Muscle layer of colon (tissue), 2 donors: Measurements from ENCODE around the gene OLA1.
A peak's percentile ranks its signal among the peaks of the same experiment; 100 is the strongest.
"Not testable (repeated sequence)": the region's sequence is repeated elsewhere in the genome, so short reads cannot be mapped to it uniquely, and the experiment has no call there.

Experiments used
- H3K27ac ChIP-seq: one replicate; pipeline ENCODE4 v1.7.0; 2013; ENCODE audit warnings: low read depth, mild to moderate bottlenecking, low read length, moderate library complexity
- H3K27me3 ChIP-seq, 2 donors: one replicate each; pipeline ENCODE4 v1.7.0; 2013; ENCODE audit warnings: low read length in 2 of 2, mild to moderate bottlenecking in 2 of 2; ENCODE audit not compliant: insufficient read depth in 2 of 2, control insufficient read depth in 1 of 2
- H3K36me3 ChIP-seq: one replicate; pipeline ENCODE4 v1.7.0; 2013; ENCODE audit warnings: mild to moderate bottlenecking, low read length; ENCODE audit not compliant: insufficient read depth
- H3K4me1 ChIP-seq: one replicate; pipeline ENCODE4 v1.7.0; 2013; ENCODE audit warnings: mild to moderate bottlenecking, low read length; ENCODE audit not compliant: insufficient read depth
- H3K4me3 ChIP-seq, 2 donors: one replicate each; pipeline ENCODE4 v1.7.0; 2013; ENCODE audit warnings: low read length in 2 of 2, low read depth in 1 of 2, mild to moderate bottlenecking in 1 of 2, moderate library complexity in 1 of 2
- H3K9ac ChIP-seq: one replicate; pipeline ENCODE4 v1.7.0; 2013; ENCODE audit warnings: low read length
- H3K9me3 ChIP-seq: one replicate; pipeline ENCODE4 v1.7.0; 2013; ENCODE audit warnings: mild to moderate bottlenecking, low read length
- donor health status: abdominal sarcoma.
- donor health status: Adenocarcinoma of cecum.

Gene OLA1

GRCh38 chr2:174247474-174248186, 702 bp downstream of the OLA1 start:
- Histone ChIP-seq H3K4me1 (peaks cover 4% of the 10 kb centered on the region), H3K9me3 (no peaks in the 10 kb centered on the region), H3K9ac (peak overlapping the region; percentile 59), H3K36me3 (no peaks in the 10 kb centered on the region), H3K4me3 (peak overlapping the region; percentile 63 to 80), H3K27ac (peak overlapping the region; percentile 78), H3K27me3 (no peaks in the 10 kb centered on the region)

- Histone ChIP-seq H3K27ac (no peak overlapping the region), H3K9me3 (no peaks in the 10 kb centered on the region), H3K4me3 (no peak overlapping the region), H3K9ac (no peak overlapping the region), H3K27me3 (no peaks in the 10 kb centered on the region), H3K4me1 (peaks cover 4% of the 10 kb centered on the region), H3K36me3 (no peaks in the 10 kb centered on the region)
These were observed 1.4 kb downstream of the OLA1 start for GRCh38 chr2:174246944-174247381.

- H3K4me1 ChIP-seq, H3K27me3 ChIP-seq, H3K27ac ChIP-seq, H3K9me3 ChIP-seq, H3K36me3 ChIP-seq, H3K9ac ChIP-seq, H3K4me3 ChIP-seq: not testable (repeated sequence)
These were observed 2.7 kb downstream of the OLA1 start for GRCh38 chr2:174245628-174246027.

- Histone ChIP-seq H3K4me3 (no peak overlapping the region), H3K9ac (no peak overlapping the region), H3K27me3 (no peaks in the 10 kb centered on the region), H3K9me3 (no peaks in the 10 kb centered on the region), H3K27ac (no peak overlapping the region), H3K4me1 (peaks cover 4% of the 10 kb centered on the region), H3K36me3 (no peaks in the 10 kb centered on the region)
These were observed 3.3 kb downstream of the OLA1 start for GRCh38 chr2:174245065-174245464.

GRCh38 chr2:174243812-174244211, 4.5 kb downstream of the OLA1 start:
- Histone ChIP-seq H3K4me3 (no peak overlapping the region), H3K9ac (no peak overlapping the region), H3K4me1 (no peaks in the 10 kb centered on the region), H3K27me3 (no peaks in the 10 kb centered on the region), H3K36me3 (no peaks in the 10 kb centered on the region), H3K27ac (no peak overlapping the region), H3K9me3 (no peaks in the 10 kb centered on the region)

- H3K27ac ChIP-seq, result no peak overlapping the region
- no peak overlapping the region for H3K4me3 ChIP-seq
- no peaks in the 10 kb centered on the region for H3K36me3 ChIP-seq
- no peaks in the 10 kb centered on the region for H3K27me3 ChIP-seq
- no peaks in the 10 kb centered on the region for H3K4me1 ChIP-seq
- no peaks in the 10 kb centered on the region for H3K9me3 ChIP-seq
- no peak overlapping the region for H3K9ac ChIP-seq
These were observed 8.2 kb downstream of the OLA1 start for GRCh38 chr2:174240097-174240496.

GRCh38 chr2:174236429-174236828, 11.9 kb downstream of the OLA1 start:
- Histone ChIP-seq H3K4me3 (no peak overlapping the region), H3K27ac (no peak overlapping the region)

GRCh38 chr2:174235680-174236079, 12.7 kb downstream of the OLA1 start:
- H3K9ac ChIP-seq, result no peak overlapping the region
- H3K4me1 ChIP-seq, result no peaks in the 10 kb centered on the region
- no peaks in the 10 kb centered on the region for H3K36me3 ChIP-seq
- H3K27ac ChIP-seq, result no peak overlapping the region
- no peak overlapping the region for H3K4me3 ChIP-seq
- H3K9me3 ChIP-seq, result no peaks in the 10 kb centered on the region
- no peaks in the 10 kb centered on the region for H3K27me3 ChIP-seq

More at GRCh38 chr2:174236429-174236828, 11.9 kb downstream of the OLA1 start:
- H3K9me3 ChIP-seq, result no peaks in the 10 kb centered on the region
- H3K9ac ChIP-seq, result no peak overlapping the region
- H3K36me3 ChIP-seq, result no peaks in the 10 kb centered on the region
- no peaks in the 10 kb centered on the region for H3K4me1 ChIP-seq
- no peaks in the 10 kb centered on the region for H3K27me3 ChIP-seq

- no peak overlapping the region for H3K4me3 ChIP-seq
- H3K9me3 ChIP-seq, result no peaks in the 10 kb centered on the region
- no peak overlapping the region for H3K9ac ChIP-seq
- H3K27ac ChIP-seq, result no peak overlapping the region
- H3K27me3 ChIP-seq, result no peaks in the 10 kb centered on the region
- H3K4me1 ChIP-seq, result no peaks in the 10 kb centered on the region
- no peaks in the 10 kb centered on the region for H3K36me3 ChIP-seq
These were observed 14.5 kb downstream of the OLA1 start for GRCh38 chr2:174233771-174234275.

GRCh38 chr2:174227748-174228147, 20.6 kb downstream of the OLA1 start:
- Histone ChIP-seq H3K4me3 (no peak overlapping the region), H3K27ac (no peak overlapping the region), H3K36me3 (no peaks in the 10 kb centered on the region), H3K27me3 (no peaks in the 10 kb centered on the region), H3K4me1 (no peaks in the 10 kb centered on the region), H3K9ac (no peak overlapping the region), H3K9me3 (no peaks in the 10 kb centered on the region)

- no peaks in the 10 kb centered on the region for H3K27me3 ChIP-seq
These were observed 23.6 kb downstream of the OLA1 start for GRCh38 chr2:174224665-174225288.

GRCh38 chr2:174224125-174224524, 24.2 kb downstream of the OLA1 start:
- no peak overlapping the region for H3K27ac ChIP-seq
- no peaks in the 10 kb centered on the region for H3K27me3 ChIP-seq
- no peaks in the 10 kb centered on the region for H3K9me3 ChIP-seq
- H3K4me1 ChIP-seq, result no peaks in the 10 kb centered on the region
- no peak overlapping the region for H3K4me3 ChIP-seq
- H3K9ac ChIP-seq, result no peak overlapping the region
- no peaks in the 10 kb centered on the region for H3K36me3 ChIP-seq

More at GRCh38 chr2:174224665-174225288, 23.6 kb downstream of the OLA1 start:
- H3K27ac ChIP-seq, result no peak overlapping the region
- H3K4me1 ChIP-seq, result no peaks in the 10 kb centered on the region
- H3K9me3 ChIP-seq, result no peaks in the 10 kb centered on the region
- no peaks in the 10 kb centered on the region for H3K36me3 ChIP-seq
- H3K9ac ChIP-seq, result no peak overlapping the region
- no peak overlapping the region for H3K4me3 ChIP-seq
